Neural progenitor cell (in vitro differentiated cells): Measurements from ENCODE around the gene CCDC63. TPM values are rescaled to one million over a fixed set of nuclear protein-coding genes. Genes with fewer than 3 reads are reported as not detected.

Experiments used
- DNase-seq: peaks from one replicate; pipeline ENCODE4 v3.0.0-alpha.2; 2016; ENCODE audit warnings: low spot score
- H2AFZ ChIP-seq: fragments of 200-600 bp; sonication (generic); replicated peaks from 2 replicates; pipeline ENCODE4 v1.6.1; 2016; ENCODE audit warnings: antibody characterized with exemption
- H3F3A ChIP-seq: fragments of 200-600 bp; sonication (generic); 2 replicates; pipeline ENCODE4 v1.6.1; 2016; ENCODE audit warnings: antibody characterized with exemption, low read depth
- H3K27ac ChIP-seq: fragments of 200-600 bp; sonication (generic); 2 replicates; pipeline ENCODE4 v1.5.1; 2016; ENCODE audit warnings: mild to moderate bottlenecking
- H3K27me3 ChIP-seq: fragments of 200-600 bp; sonication (generic); 2 replicates; pipeline ENCODE4 v1.6.1; 2016; ENCODE audit warnings: mild to moderate bottlenecking, moderate library complexity
- H3K36me3 ChIP-seq: fragments of 200-600 bp; sonication (generic); 2 replicates; pipeline ENCODE4 v1.5.1; 2016
- H3K4me1 ChIP-seq: fragments of 200-600 bp; sonication (generic); 2 replicates; pipeline ENCODE4 v1.6.1; 2016; ENCODE audit warnings: mixed run types
- H3K4me2 ChIP-seq: fragments of 200-600 bp; sonication (generic); 2 replicates; pipeline ENCODE4 v1.6.1; 2016
- H3K4me3 ChIP-seq: fragments of 200-600 bp; sonication (generic); 2 replicates; pipeline ENCODE4 v1.5.1; 2016
- H3K79me2 ChIP-seq: fragments of 200-600 bp; sonication (generic); 2 replicates; pipeline ENCODE4 v1.6.1; 2016; ENCODE audit warnings: low read depth
- H3K9ac ChIP-seq: fragments of 200-600 bp; sonication (generic); 2 replicates; pipeline ENCODE4 v1.6.1; 2016
- H3K9me3 ChIP-seq: fragments of 200-600 bp; sonication (generic); 2 replicates; pipeline ENCODE4 v1.5.1; 2016; ENCODE audit warnings: low read depth
- H4K20me1 ChIP-seq: fragments of 200-600 bp; sonication (generic); 2 replicates; pipeline ENCODE4 v1.6.1; 2016; ENCODE audit warnings: low read depth
- H3K27ac Mint-ChIP-seq: 3 replicates; pipeline ENCODE4 v1.8.0; 2021; ENCODE audit warnings: mixed read lengths
- H3K27me3 Mint-ChIP-seq: 2 replicates; pipeline ENCODE4 v1.8.0; 2022; ENCODE audit warnings: low read depth, mild to moderate bottlenecking, inconsistent platforms, moderate library complexity, mixed read lengths; ENCODE audit not compliant: insufficient read depth
- H3K36me3 Mint-ChIP-seq: 3 replicates; pipeline ENCODE4 v1.8.0; 2021; ENCODE audit warnings: mixed read lengths
- H3K4me1 Mint-ChIP-seq: 3 replicates; pipeline ENCODE4 v1.8.0; 2021; ENCODE audit warnings: mixed read lengths
- H3K4me3 Mint-ChIP-seq: 3 replicates; pipeline ENCODE4 v1.8.0; 2021; ENCODE audit warnings: mild to moderate bottlenecking, moderate library complexity, mixed read lengths
- H3K9me3 Mint-ChIP-seq: 3 replicates; pipeline ENCODE4 v1.8.0; 2020; ENCODE audit warnings: mixed read lengths
- EZH2 ChIP-seq: fragments of 200-600 bp; sonication (generic); IDR thresholded peaks from 2 replicates; pipeline ENCODE4 v1.6.1; 2017; ENCODE audit warnings: antibody characterized with exemption, mild to moderate bottlenecking, moderate library complexity
- EZH2phosphoT487 ChIP-seq: fragments of 200-600 bp; sonication (generic); IDR thresholded peaks from 2 replicates; pipeline ENCODE4 v1.6.1; 2017; ENCODE audit warnings: antibody characterized with exemption
- total RNA-seq: library from RNA; depleted of rRNA; stranded (reverse); fragments of >200 nt; gene quantifications from 2 replicates; pipeline ENCODE4 v1.2.3, GENCODE V29; 2015; ENCODE audit warnings: low replicate concordance
- TF ChIP-seq, protein P1 (sequence below): fragments of 200-600 bp; sonication (generic); IDR thresholded peaks from 2 replicates; pipeline ENCODE4 v1.5.1; 2017; ENCODE audit warnings: antibody characterized with exemption, mild to moderate bottlenecking

Gene CCDC63
- total RNA-seq, 1 donor from 2014 or later: 0.24 TPM

- H4K20me1 ChIP-seq: no peaks in the 10 kb centered on the region
- H3K9ac ChIP-seq: no peak overlapping the region
- peaks cover 5% of the 10 kb centered on the region for H3F3A ChIP-seq
- no peak overlapping the region for H3K27ac ChIP-seq
- Mint-ChIP-seq H3K4me1 (peaks cover 2% of the 10 kb centered on the region), H3K27ac (no peak overlapping the region), H3K27me3 (peaks cover 9% of the 10 kb centered on the region), H3K9me3 (no peaks in the 10 kb centered on the region), H3K4me3 (no peak overlapping the region), H3K36me3 (no peaks in the 10 kb centered on the region)
- no peaks in the 10 kb centered on the region for H3K79me2 ChIP-seq
- H2AFZ ChIP-seq: peak overlapping the region; percentile 73
- DNase-seq: no peak
- no peak overlapping the region for H3K4me2 ChIP-seq
- H3K4me1 ChIP-seq: no peaks in the 10 kb centered on the region
- no peaks in the 10 kb centered on the region for H3K9me3 ChIP-seq
- H3K4me3 ChIP-seq: no peak overlapping the region
- TF ChIP-seq EZH2 (no peak), EZH2phosphoT487 (no peak)
- TF ChIP-seq, protein P1, sequence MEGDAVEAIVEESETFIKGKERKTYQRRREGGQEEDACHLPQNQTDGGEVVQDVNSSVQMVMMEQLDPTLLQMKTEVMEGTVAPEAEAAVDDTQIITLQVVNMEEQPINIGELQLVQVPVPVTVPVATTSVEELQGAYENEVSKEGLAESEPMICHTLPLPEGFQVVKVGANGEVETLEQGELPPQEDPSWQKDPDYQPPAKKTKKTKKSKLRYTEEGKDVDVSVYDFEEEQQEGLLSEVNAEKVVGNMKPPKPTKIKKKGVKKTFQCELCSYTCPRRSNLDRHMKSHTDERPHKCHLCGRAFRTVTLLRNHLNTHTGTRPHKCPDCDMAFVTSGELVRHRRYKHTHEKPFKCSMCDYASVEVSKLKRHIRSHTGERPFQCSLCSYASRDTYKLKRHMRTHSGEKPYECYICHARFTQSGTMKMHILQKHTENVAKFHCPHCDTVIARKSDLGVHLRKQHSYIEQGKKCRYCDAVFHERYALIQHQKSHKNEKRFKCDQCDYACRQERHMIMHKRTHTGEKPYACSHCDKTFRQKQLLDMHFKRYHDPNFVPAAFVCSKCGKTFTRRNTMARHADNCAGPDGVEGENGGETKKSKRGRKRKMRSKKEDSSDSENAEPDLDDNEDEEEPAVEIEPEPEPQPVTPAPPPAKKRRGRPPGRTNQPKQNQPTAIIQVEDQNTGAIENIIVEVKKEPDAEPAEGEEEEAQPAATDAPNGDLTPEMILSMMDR: no peak
- no peaks in the 10 kb centered on the region for H3K36me3 ChIP-seq
- H3K27me3 ChIP-seq: no peaks in the 10 kb centered on the region
These were observed 61.8 kb downstream of the CCDC63 start for GRCh38 chr12:110908377-110909152.

DNA sequence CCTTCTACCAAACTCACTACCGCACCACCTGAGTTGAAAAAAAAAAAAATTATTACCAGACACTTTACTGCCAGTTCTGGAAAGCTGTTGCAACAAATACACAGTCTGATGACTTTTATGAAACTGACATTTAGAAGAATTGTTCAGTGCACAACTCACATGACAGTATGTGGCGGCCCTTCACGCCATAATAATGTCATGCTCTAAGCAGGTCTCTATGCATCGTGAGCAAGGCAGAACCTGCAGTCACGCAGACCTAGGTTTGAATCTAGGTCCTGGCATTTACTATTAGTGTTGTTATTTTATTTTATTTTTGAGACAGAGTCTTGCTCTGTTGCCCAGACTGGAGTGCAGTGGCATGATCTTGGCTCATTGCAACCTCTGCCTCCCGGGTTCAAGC, 65.5 kb downstream of the CCDC63 start:
- Mint-ChIP-seq H3K9me3 (no peaks in the 10 kb centered on the region), H3K27me3 (peaks cover 7% of the 10 kb centered on the region), H3K27ac (no peak overlapping the region), H3K4me1 (peaks cover 2% of the 10 kb centered on the region), H3K4me3 (no peak overlapping the region), H3K36me3 (no peaks in the 10 kb centered on the region)
- H3F3A ChIP-seq: no peaks in the 10 kb centered on the region
- TF ChIP-seq EZH2phosphoT487 (no peak), EZH2 (no peak)
- TF ChIP-seq, protein P1: no peak
- no peak overlapping the region for H3K27ac ChIP-seq
- no peak for DNase-seq
- H3K79me2 ChIP-seq: no peaks in the 10 kb centered on the region
- no peaks in the 10 kb centered on the region for H4K20me1 ChIP-seq
- H3K4me1 ChIP-seq: no peaks in the 10 kb centered on the region
- no peaks in the 10 kb centered on the region for H3K9me3 ChIP-seq
- no peaks in the 10 kb centered on the region for H3K36me3 ChIP-seq
- H2AFZ ChIP-seq: no peak overlapping the region
- no peak overlapping the region for H3K4me2 ChIP-seq
- no peaks in the 10 kb centered on the region for H3K27me3 ChIP-seq
- H3K9ac ChIP-seq: no peak overlapping the region
- H3K4me3 ChIP-seq: no peak overlapping the region

- no peaks in the 10 kb centered on the region for H3K9me3 Mint-ChIP-seq
- H3K9ac ChIP-seq: no peak overlapping the region
- H3K27ac ChIP-seq: no peak overlapping the region
- H3K9me3 ChIP-seq: no peaks in the 10 kb centered on the region
- no peaks in the 10 kb centered on the region for H3K27me3 ChIP-seq
- no peak overlapping the region for H3K4me3 Mint-ChIP-seq
- no peak overlapping the region for H3K4me3 ChIP-seq
- H2AFZ ChIP-seq: no peak overlapping the region
- no peaks in the 10 kb centered on the region for H3K36me3 ChIP-seq
- no peaks in the 10 kb centered on the region for H3K79me2 ChIP-seq
- no peaks in the 10 kb centered on the region for H4K20me1 ChIP-seq
- no peak overlapping the region for H3K27ac Mint-ChIP-seq
- no peaks in the 10 kb centered on the region for H3F3A ChIP-seq
- H3K4me1 ChIP-seq: no peaks in the 10 kb centered on the region
- no peak for DNase-seq
- peaks cover 9% of the 10 kb centered on the region for H3K27me3 Mint-ChIP-seq
- TF ChIP-seq, protein P1: no peak
- TF ChIP-seq EZH2: no peak
- no peak for TF ChIP-seq EZH2phosphoT487
- H3K4me2 ChIP-seq: no peak overlapping the region
- H3K36me3 Mint-ChIP-seq: no peaks in the 10 kb centered on the region
- H3K4me1 Mint-ChIP-seq: peaks cover 11% of the 10 kb centered on the region
These were observed 66.6 kb downstream of the CCDC63 start for GRCh38 chr12:110913119-110914056.
